Skeletal muscle satellite cell (primary cell): ENCODE data around the gene GCK.

Experiments
- H3K27me3 ChIP-seq: 2 replicates; pipeline ENCODE4 v1.7.0; 2013; ENCODE audit warnings: low read length; ENCODE audit not compliant: control insufficient read depth, insufficient read depth
- H3K36me3 ChIP-seq: 2 replicates; pipeline ENCODE4 v1.7.0; 2013; ENCODE audit warnings: mild to moderate bottlenecking, control low read depth, low read length; ENCODE audit not compliant: insufficient read depth
- H3K4me1 ChIP-seq: 2 replicates; pipeline ENCODE4 v1.7.0; 2013; ENCODE audit warnings: low read length; ENCODE audit not compliant: control insufficient read depth, insufficient read depth
- H3K4me2 ChIP-seq: 2 replicates; pipeline ENCODE4 v1.7.0; 2013; ENCODE audit warnings: mild to moderate bottlenecking, low read length
- H3K4me3 ChIP-seq: 2 replicates; pipeline ENCODE4 v1.7.0; 2013; ENCODE audit warnings: low read length
- H3K9ac ChIP-seq: 2 replicates; pipeline ENCODE4 v1.7.0; 2013; ENCODE audit warnings: mild to moderate bottlenecking, low read depth, low read length, moderate library complexity
- H3K9me3 ChIP-seq: replicated peaks from 2 replicates; pipeline ENCODE4 v1.7.0; 2013; ENCODE audit warnings: mild to moderate bottlenecking, control low read depth, low read length

Gene GCK

DNA sequence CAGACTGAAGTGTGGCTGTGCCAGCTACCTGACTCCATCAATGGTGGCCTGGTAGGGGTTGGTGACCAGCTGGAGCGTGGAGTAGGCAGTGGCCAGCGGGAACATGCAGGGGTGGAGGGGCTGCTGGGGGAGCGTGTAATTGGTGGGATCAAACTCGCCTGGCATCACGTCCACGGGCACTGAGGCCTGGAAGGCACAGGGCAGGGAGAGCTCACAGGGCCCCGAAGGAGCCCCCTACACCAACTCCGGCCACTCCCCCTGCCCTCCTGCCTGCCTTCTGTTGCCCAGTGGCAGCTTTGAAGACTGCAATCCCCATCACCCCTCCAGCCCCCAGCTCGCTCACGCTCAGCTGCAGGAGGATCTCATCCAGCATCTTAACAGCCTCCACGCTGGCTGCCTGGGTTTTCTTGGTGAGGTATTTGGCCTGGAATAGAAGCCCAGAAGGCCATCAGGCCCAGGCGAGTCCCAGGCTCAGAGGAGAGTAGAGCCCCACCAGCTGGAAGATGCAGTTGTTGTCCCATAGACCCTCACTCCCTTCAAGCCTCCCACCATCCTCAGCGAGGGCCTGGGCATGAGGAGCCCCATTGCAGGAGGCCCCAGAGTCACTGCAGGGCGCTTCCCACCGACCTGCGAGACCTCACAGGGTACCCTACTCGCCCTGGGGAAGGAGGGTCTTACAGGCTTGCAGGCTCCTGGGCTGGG lies 73.0 kb downstream of the GCK start:
- no peak overlapping the region for H3K4me2 ChIP-seq
- H3K27me3 ChIP-seq = no peaks in the 10 kb centered on the region
- H3K4me1 ChIP-seq = no peaks in the 10 kb centered on the region
- no peak overlapping the region for H3K9ac ChIP-seq
- H3K4me3 ChIP-seq = no peak overlapping the region
- peaks cover 44% of the 10 kb centered on the region for H3K36me3 ChIP-seq
- no peaks in the 10 kb centered on the region for H3K9me3 ChIP-seq

DNA sequence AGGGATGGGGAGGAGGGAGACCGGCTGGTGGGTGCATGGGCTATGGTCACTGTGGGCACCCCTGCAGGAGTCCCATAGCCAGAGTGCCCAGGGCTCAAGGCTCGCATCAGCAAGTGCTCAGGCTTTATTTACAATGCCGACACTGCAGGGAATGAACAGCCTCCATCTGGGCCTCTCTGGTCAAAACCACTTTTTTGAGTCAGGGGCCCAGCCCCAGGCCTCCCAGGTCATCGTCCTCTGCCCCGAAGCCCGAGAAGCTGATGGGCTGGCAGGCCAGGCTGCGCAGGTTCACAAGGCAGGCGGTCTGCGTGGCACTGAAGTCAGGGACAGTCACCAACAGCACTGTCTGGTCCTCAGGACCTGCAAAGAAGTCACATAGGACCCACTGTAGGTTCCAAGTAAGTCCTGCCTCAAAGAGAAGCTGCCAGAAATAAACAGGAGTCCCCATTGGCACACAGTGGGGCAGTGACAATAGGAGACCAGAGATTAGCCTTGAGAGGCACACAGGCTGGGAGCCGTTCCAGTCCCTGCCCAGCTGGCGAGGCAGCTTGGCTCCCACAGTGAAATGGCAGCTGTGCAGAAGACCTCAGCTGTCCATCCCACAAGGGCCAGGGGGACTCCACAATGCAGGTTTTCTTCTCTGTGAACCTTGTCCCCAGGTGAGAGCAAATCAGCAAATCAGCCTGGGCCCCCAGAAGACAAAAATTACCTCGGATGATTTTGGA lies 74.5 kb downstream of the GCK start:
- no peak overlapping the region for H3K4me2 ChIP-seq
- no peaks in the 10 kb centered on the region for H3K9me3 ChIP-seq
- no peaks in the 10 kb centered on the region for H3K4me1 ChIP-seq
- no peak overlapping the region for H3K4me3 ChIP-seq
- peaks cover 31% of the 10 kb centered on the region for H3K36me3 ChIP-seq
- no peaks in the 10 kb centered on the region for H3K27me3 ChIP-seq
- no peak overlapping the region for H3K9ac ChIP-seq

DNA sequence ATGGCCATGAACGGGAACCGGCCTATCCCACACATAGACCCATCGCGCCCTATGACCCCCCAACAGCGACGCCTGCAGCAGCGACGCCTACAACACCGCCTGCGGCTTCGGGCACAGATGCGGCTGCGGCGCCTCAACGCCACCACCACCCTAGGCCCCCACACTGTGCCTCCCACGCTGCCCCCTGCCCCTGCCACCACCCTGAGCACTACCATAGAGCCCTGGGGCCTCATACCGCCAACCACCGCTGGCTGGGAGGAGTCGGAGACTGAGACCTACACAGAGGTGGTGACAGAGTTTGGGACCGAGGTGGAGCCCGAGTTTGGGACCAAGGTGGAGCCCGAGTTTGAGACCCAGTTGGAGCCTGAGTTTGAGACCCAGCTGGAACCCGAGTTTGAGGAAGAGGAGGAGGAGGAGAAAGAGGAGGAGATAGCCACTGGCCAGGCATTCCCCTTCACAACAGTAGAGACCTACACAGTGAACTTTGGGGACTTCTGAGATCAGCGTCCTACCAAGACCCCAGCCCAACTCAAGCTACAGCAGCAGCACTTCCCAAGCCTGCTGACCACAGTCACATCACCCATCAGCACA lies 75.4 kb downstream of the GCK start:
- Histone ChIP-seq H3K4me2 (no peak overlapping the region), H3K27me3 (no peaks in the 10 kb centered on the region), H3K9me3 (no peaks in the 10 kb centered on the region), H3K9ac (no peak overlapping the region), H3K4me3 (no peak overlapping the region), H3K4me1 (no peaks in the 10 kb centered on the region), H3K36me3 (peaks cover 33% of the 10 kb centered on the region)

DNA sequence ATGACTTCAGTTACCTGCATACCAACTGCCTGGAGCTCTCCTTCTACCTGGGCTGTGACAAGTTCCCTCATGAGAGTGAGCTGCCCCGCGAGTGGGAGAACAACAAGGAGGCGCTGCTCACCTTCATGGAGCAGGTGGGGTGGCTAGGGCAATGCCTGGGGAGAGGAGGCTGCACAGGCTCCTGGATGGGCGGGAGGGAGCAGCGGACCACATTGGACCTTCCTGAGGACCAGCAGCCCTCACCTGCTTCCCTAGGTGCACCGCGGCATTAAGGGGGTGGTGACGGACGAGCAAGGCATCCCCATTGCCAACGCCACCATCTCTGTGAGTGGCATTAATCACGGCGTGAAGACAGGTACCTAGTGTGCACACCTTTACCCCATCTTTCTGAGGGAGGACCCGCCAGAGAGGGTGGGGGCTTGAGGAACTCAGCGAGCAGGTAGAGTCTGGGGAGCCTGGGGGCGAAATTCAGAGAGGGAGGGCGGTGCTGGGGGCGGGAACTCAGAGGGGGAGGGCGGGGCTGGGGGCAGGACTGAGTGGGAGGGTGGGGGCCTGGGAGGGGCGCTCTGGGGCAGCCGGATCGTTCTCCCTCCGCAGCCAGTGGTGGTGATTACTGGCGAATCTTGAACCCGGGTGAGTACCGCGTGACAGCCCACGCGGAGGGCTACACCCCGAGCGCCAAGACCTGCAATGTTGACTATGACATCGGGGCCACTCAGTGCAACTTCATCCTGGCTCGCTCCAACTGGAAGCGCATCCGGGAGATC lies 76.1 kb downstream of the GCK start:
- Histone ChIP-seq H3K4me1 (no peaks in the 10 kb centered on the region), H3K4me2 (no peak overlapping the region), H3K9me3 (no peaks in the 10 kb centered on the region), H3K36me3 (peaks cover 33% of the 10 kb centered on the region), H3K27me3 (no peaks in the 10 kb centered on the region), H3K4me3 (no peak overlapping the region), H3K9ac (no peak overlapping the region)

DNA sequence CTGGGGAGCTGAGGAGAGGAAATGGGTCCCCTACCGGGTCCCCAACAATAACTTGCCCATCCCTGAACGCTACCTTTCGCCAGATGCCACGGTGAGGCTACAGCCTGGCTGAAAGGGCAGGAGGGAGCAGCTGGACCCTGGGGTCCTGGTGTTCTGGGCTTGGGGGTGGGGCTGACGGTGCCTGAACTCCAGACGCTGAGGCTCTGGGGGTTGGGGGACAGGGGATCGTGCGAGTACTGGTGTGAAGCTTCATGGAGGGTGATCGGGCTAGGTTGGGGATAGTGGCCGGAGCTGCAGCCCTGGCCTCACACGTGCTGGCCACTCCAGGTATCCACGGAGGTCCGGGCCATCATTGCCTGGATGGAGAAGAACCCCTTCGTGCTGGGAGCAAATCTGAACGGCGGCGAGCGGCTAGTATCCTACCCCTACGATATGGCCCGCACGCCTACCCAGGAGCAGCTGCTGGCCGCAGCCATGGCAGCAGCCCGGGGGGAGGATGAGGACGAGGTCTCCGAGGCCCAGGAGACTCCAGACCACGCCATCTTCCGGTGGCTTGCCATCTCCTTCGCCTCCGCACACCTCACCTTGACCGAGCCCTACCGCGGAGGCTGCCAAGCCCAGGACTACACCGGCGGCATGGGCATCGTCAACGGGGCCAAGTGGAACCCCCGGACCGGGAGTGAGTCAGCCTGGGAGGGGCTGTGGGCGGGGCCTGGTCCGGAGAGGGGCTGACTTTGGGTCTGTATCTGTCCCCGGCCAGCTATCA lies 76.8 kb downstream of the GCK start:
- Histone ChIP-seq H3K36me3 (peaks cover 31% of the 10 kb centered on the region), H3K4me1 (no peaks in the 10 kb centered on the region)

DNA sequence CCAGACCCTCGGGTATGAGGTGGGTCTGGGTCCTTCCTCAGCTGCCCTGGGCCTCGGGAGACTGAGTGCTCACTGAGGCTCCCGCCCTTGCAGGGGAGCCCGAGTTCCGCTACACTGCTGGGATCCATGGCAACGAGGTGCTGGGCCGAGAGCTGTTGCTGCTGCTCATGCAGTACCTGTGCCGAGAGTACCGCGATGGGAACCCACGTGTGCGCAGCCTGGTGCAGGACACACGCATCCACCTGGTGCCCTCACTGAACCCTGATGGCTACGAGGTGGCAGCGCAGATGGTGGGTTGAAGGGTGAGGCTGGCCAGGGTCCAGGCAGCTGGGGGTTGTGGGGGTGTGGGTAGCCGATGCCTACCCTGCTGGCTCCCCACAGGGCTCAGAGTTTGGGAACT lies 77.5 kb downstream of the GCK start:
- peaks cover 26% of the 10 kb centered on the region for H3K36me3 ChIP-seq
- no peaks in the 10 kb centered on the region for H3K27me3 ChIP-seq
- no peaks in the 10 kb centered on the region for H3K9me3 ChIP-seq
- H3K4me2 ChIP-seq = no peak overlapping the region
- H3K9ac ChIP-seq = no peak overlapping the region
- H3K4me3 ChIP-seq = no peak overlapping the region
- no peaks in the 10 kb centered on the region for H3K4me1 ChIP-seq

More for the DNA sequence above, 76.8 kb downstream of the GCK start:
- no peak overlapping the region for H3K9ac ChIP-seq
- no peak overlapping the region for H3K4me2 ChIP-seq
- H3K9me3 ChIP-seq = no peaks in the 10 kb centered on the region
- no peaks in the 10 kb centered on the region for H3K27me3 ChIP-seq
- no peak overlapping the region for H3K4me3 ChIP-seq

DNA sequence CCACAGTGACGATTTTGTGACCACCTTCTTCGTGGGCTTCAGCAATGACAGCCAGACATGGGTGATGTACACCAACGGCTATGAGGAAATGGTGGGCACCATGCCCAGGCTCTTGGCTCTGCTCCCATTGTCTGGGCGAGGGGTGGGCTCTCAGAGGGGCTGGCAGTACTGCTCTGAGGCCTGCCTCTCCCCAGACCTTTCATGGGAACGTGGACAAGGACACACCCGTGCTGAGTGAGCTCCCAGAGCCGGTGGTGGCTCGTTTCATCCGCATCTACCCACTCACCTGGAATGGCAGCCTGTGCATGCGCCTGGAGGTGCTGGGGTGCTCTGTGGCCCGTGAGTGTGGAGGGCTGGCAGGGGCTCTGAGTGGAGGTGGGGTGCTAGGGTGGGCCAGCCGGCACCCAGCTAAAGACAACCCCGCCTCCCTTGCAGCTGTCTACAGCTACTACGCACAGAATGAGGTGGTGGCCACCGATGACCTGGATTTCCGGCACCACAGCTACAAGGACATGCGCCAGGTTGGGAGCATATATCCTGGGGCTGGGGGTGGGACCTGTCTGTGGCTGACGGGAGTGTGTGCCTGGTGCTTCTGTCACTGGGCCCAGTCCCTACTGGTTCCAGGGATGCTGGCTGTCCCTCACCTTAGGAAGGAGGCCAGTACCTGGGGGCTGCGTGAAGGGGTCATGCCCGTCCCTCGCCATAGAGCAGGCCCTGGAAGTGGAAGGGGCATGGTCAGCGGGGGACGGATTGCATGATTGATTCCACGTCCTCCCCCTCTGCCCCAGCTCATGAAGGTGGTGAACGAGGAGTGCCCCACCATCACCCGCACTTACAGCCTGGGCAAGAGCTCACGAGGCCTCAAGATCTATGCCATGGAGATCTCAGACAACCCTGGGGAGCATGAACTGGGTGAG lies 78.3 kb downstream of the GCK start:
- no peaks in the 10 kb centered on the region for H3K9me3 ChIP-seq
- no peak overlapping the region for H3K9ac ChIP-seq
- H3K36me3 ChIP-seq = peaks cover 26% of the 10 kb centered on the region
- H3K4me1 ChIP-seq = peaks cover 1% of the 10 kb centered on the region
- H3K4me2 ChIP-seq = no peak overlapping the region
- no peak overlapping the region for H3K4me3 ChIP-seq
- no peaks in the 10 kb centered on the region for H3K27me3 ChIP-seq

DNA sequence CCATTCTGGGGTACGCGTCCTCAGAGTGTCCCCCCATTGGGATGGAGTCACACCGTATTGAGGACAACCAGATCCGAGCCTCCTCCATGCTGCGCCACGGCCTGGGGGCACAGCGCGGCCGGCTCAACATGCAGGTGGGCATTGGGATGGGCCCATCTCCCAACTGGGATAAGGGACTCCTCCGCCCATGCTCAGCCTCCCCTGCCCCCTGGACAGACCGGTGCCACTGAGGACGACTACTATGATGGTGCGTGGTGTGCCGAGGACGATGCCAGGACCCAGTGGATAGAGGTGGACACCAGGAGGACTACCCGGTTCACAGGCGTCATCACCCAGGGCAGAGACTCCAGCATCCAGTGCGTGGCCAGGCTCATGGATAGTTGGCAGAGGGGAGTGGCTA lies 79.2 kb downstream of the GCK start:
- Histone ChIP-seq H3K36me3 (peaks cover 20% of the 10 kb centered on the region), H3K4me3 (no peak overlapping the region), H3K4me1 (peaks cover 11% of the 10 kb centered on the region), H3K9me3 (no peaks in the 10 kb centered on the region), H3K9ac (no peak overlapping the region), H3K4me2 (no peak overlapping the region), H3K27me3 (no peaks in the 10 kb centered on the region)

DNA sequence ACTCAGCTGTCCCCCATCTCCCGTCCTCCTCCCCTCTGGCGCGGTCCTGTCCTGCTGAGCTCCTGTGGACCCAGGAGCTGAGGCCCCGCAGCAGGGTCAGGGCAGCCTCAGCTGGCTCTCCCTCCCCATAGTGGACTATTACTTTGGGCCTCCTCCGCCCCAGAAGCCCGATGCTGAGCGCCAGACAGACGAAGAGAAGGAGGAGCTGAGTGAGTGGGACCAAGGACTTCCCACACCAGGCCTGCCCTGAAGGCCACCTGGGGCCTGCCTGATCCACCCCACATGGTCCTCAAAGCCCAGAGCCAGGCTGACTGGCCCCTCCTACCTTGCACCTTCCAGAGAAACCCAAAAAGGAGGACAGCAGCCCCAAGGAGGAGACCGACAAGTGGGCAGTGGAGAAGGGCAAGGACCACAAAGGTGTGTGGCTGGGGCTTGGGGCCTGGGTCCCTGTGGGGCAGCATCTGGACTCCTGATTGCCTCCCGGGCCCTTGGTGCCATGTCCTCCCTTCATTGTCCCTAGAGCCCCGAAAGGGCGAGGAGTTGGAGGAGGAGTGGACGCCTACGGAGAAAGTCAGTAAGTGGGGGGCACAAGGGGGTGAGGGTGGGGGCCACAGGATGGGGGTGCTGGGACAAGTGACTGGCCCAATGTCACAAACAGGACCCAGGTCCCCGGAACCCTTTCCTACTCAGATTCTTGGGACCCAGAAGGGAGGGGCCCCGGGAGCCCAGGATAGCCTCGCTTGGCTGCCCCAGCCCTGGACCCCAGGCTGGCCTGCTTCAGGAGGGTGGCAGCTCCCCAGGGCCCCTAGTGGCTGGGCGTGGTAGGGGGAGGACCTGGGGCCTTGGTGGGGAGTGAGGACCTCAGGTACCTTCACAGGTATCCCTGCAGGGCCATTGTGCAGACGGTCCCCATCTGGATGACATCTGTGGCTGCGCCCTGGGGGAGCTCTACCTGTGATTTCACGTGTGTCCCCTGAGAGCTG lies 80.2 kb downstream of the GCK start:
- no peaks in the 10 kb centered on the region for H3K9me3 ChIP-seq
- H3K36me3 ChIP-seq = peaks cover 13% of the 10 kb centered on the region
- no peak overlapping the region for H3K9ac ChIP-seq
- H3K4me3 ChIP-seq = no peak overlapping the region
- H3K4me1 ChIP-seq = peaks cover 12% of the 10 kb centered on the region
- H3K27me3 ChIP-seq = no peaks in the 10 kb centered on the region
- no peak overlapping the region for H3K4me2 ChIP-seq
